HCT116 (cell line): ENCODE results near the gene NXN. TPM values are rescaled to one million over a fixed set of nuclear protein-coding genes. Genes with fewer than 3 reads are reported as not detected.

Source experiments
- ATAC-seq: fragments of 200-7000 bp; cut with Tn5 transposase; 2 replicates; pipeline ENCODE4 v1.9.1; 2020; ENCODE audit warnings: mild to moderate bottlenecking, moderate library complexity
- BruUV-seq: library from RNA; stranded (reverse); fragments of 400-500 nt; replicated peaks from 2 replicates; lab custom pipeline; 2021; lab: Mats Ljungman, UMichigan
- CTCF ChIA-PET: fragments of 300-600 bp; sonication (Branson Sonifier 250); formaldehyde crosslinking; loops from one replicate; lab custom pipeline; 2021; ENCODE audit warnings: antibody characterized with exemption; lab: Charles Lee
- POLR2A ChIA-PET: fragments of 300-600, 350-600 bp; sonication (Branson Sonifier 250); formaldehyde crosslinking; loops from one replicate; lab custom pipeline; 2021; ENCODE audit warnings: antibody characterized with exemption; lab: Charles Lee
- RAD21 ChIA-PET, 2 experiments: fragments of 300-600 bp; sonication (Branson Sonifier 250); formaldehyde crosslinking; loops; one replicate each; lab custom pipeline; 2023; ENCODE audit warnings: low total read pairs in 2 of 2; ENCODE audit not compliant: uncharacterized antibody in 2 of 2, unreplicated experiment in 2 of 2, low non-redundant PET in 1 of 2; lab: Charles Lee
- DNase-seq: peaks from one replicate; pipeline ENCODE4 v3.0.0-alpha.2; 2010; ENCODE audit warnings: low read depth, low spot score
- H2AFZ ChIP-seq: fragments of 200-600 bp; shearing (Covaris generic), sonication (generic); 2 replicates; pipeline ENCODE4 v1.6.1; 2017; ENCODE audit warnings: low read depth, mixed run types, mixed read lengths, antibody characterized with exemption, low read length; ENCODE audit not compliant: poor library complexity, severe bottlenecking
- H3K27ac ChIP-seq: 2 replicates; pipeline ENCODE4 v1.5.1; 2012; ENCODE audit warnings: low read depth, low read length
- H3K27me3 ChIP-seq: fragments of 200-600 bp; sonication (generic); 2 replicates; pipeline ENCODE4 v1.6.1; 2016; ENCODE audit warnings: mixed run types, low read length, mixed read lengths; ENCODE audit not compliant: insufficient read depth
- H3K36me3 ChIP-seq, 2 experiments: fragments of 200-500 bp in 1 of 2; fragments of 200-600 bp in 1 of 2; sonication (Bioruptor generic) in 1 of 2; sonication (generic) in 1 of 2; 2 replicates each; pipeline versions ENCODE4 v1.5.1 to v1.6.1; 2014 to 2016; ENCODE audit warnings: low read length in 2 of 2, inconsistent platforms in 1 of 2, mixed read lengths in 1 of 2, mixed run types in 1 of 2; ENCODE audit not compliant: insufficient read depth in 2 of 2, control insufficient read depth in 1 of 2
- H3K4me1 ChIP-seq, 2 experiments: fragments of 200-600 bp in 1 of 2; sonication (generic) in 1 of 2; 2 replicates each; pipeline versions ENCODE4 v1.5.1 to v1.6.1; 2012 to 2017; ENCODE audit warnings: low read length in 2 of 2, inconsistent platforms in 1 of 2, mild to moderate bottlenecking in 1 of 2, mixed read lengths in 1 of 2, mixed run types in 1 of 2, moderate library complexity in 1 of 2; ENCODE audit not compliant: insufficient read depth in 2 of 2, control insufficient read depth in 1 of 2
- H3K4me2 ChIP-seq: fragments of 200-600 bp; sonication (generic); 2 replicates; pipeline ENCODE4 v1.6.1; 2017; ENCODE audit warnings: mixed run types, low read length, mixed read lengths
- H3K4me3 ChIP-seq, 2 experiments: fragments of 200-600 bp in 1 of 2; sonication (generic) in 1 of 2; replicated peaks in 1 of 2; 2 replicates each; pipeline ENCODE4 v1.5.1; 2011 to 2016; ENCODE audit warnings: low read length in 2 of 2, control low read depth in 1 of 2, low read depth in 1 of 2, mild to moderate bottlenecking in 1 of 2, mixed read lengths in 1 of 2, mixed run types in 1 of 2
- H3K79me2 ChIP-seq: fragments of 200-600 bp; sonication (generic); 2 replicates; pipeline ENCODE4 v1.6.1; 2017; ENCODE audit warnings: mild to moderate bottlenecking, mixed run types, low read length, moderate library complexity, mixed read lengths; ENCODE audit not compliant: insufficient read depth
- H3K9ac ChIP-seq: fragments of 200-600 bp; sonication (generic); 2 replicates; pipeline ENCODE4 v1.6.1; 2016; ENCODE audit warnings: low read length, mixed read lengths
- H3K9me2 ChIP-seq: fragments of 200-600 bp; sonication (generic), shearing (Covaris generic); 2 replicates; pipeline ENCODE4 v1.6.1; 2017; ENCODE audit warnings: mixed run types, mild to moderate bottlenecking, moderate library complexity; ENCODE audit not compliant: insufficient read depth
- H3K9me3 ChIP-seq, 2 experiments: fragments of 200-500 bp in 1 of 2; fragments of 200-600 bp in 1 of 2; sonication (Bioruptor generic) in 1 of 2; sonication (generic) in 1 of 2; 2 replicates each; pipeline ENCODE4 v1.6.1; 2014 to 2017; ENCODE audit warnings: low read length in 2 of 2, mixed read lengths in 2 of 2, inconsistent platforms in 1 of 2, low read depth in 1 of 2, mild to moderate bottlenecking in 1 of 2, mixed run types in 1 of 2, moderate library complexity in 1 of 2; ENCODE audit not compliant: control insufficient read depth in 1 of 2, insufficient read depth in 1 of 2
- H4K20me1 ChIP-seq: fragments of 200-600 bp; sonication (generic), shearing (Covaris generic); 2 replicates; pipeline ENCODE4 v1.6.1; 2017; ENCODE audit warnings: mixed run types, mild to moderate bottlenecking, moderate library complexity; ENCODE audit not compliant: insufficient read depth
- ATF3 ChIP-seq: IDR thresholded peaks from 2 replicates; pipeline ENCODE4 v1.6.1; 2012
- CBX3 ChIP-seq: IDR thresholded peaks from 2 replicates; pipeline ENCODE4 v1.6.1; 2012; ENCODE audit warnings: low read depth
- EGR1 ChIP-seq: IDR thresholded peaks from 2 replicates; pipeline ENCODE4 v1.6.1; 2012; ENCODE audit warnings: low read depth
- FOSL1 ChIP-seq: IDR thresholded peaks from 2 replicates; pipeline ENCODE4 v1.6.1; 2012; ENCODE audit warnings: low read depth
- JUND ChIP-seq: IDR thresholded peaks from 2 replicates; pipeline ENCODE4 v1.6.1; 2012
- MAX ChIP-seq: IDR thresholded peaks from 2 replicates; pipeline ENCODE4 v1.6.1; 2012
- POLR2A ChIP-seq: IDR thresholded peaks from 2 replicates; pipeline ENCODE4 v1.7.0; 2011; ENCODE audit warnings: borderline replicate concordance; ENCODE audit not compliant: insufficient read depth, insufficient read length; ENCODE audit errors: extremely low read depth
- RAD21 ChIP-seq: IDR thresholded peaks from 2 replicates; pipeline ENCODE4 v1.6.1; 2012; ENCODE audit warnings: low read depth, mild to moderate bottlenecking
- SRF ChIP-seq: IDR thresholded peaks from 2 replicates; pipeline ENCODE4 v1.6.1; 2012; ENCODE audit warnings: low read depth
- TCF7L2 ChIP-seq: IDR thresholded peaks from 2 replicates; pipeline ENCODE4 v1.7.0; 2011; ENCODE audit warnings: borderline replicate concordance, inconsistent platforms; ENCODE audit not compliant: insufficient read depth, insufficient read length; ENCODE audit errors: extremely low read depth
- ZFX ChIP-seq: fragments of 450-650 bp; IDR thresholded peaks from 2 replicates; pipeline ENCODE4 v1.6.1; 2017
- intact Hi-C: fragments of 100-400 bp; cut with micrococcal nuclease; formaldehyde crosslinking; loops from 2 replicates; pipeline ENCODE4 v1.10.0; 2022
- total RNA-seq: library from RNA; stranded (reverse); gene quantifications from one replicate; pipeline ENCODE4 v1.2.1, GENCODE V29; 2021; ENCODE audit not compliant: unreplicated experiment
- TF ChIP-seq, protein P1 (sequence below), 3 experiments: fragments of 200-600 bp in 1 of 3; sonication (generic) in 1 of 3; IDR thresholded peaks in 2 of 3; conservative IDR thresholded peaks in 1 of 3; 2 replicates each; pipeline ENCODE4 v1.5.1; 2012 to 2017; ENCODE audit warnings: low read depth in 2 of 3, low read length in 2 of 3, antibody characterized with exemption in 1 of 3, borderline replicate concordance in 1 of 3, control low read depth in 1 of 3, mild to moderate bottlenecking in 1 of 3, mixed read lengths in 1 of 3, mixed run types in 1 of 3, moderate library complexity in 1 of 3; ENCODE audit not compliant: insufficient read depth in 1 of 3

Gene NXN
- total RNA-seq, 1 experiment from 2014 or later: 83.7 TPM

GRCh38 chr17:981292-981658 is 1.7 kb upstream of the NXN start:
- H4K20me1 ChIP-seq: no peaks in the 10 kb centered on the region
- POLR2A ChIA-PET: interaction anchor here (0.7 to 1.9 kb wide), 5 partner anchors 71 to 244 kb away, joined by 3 to 9 read pairs (median 3); no protein-coding TSS in a partner anchor
- CTCF ChIA-PET: interaction anchor here (0.6 to 3.9 kb wide), 27 partner anchors 9 to 569 kb away, joined by 3 to 87 read pairs (median 4); partner anchors contain the start of genes GEMIN4, GLOD4, MRM3 and TIMM22
- intact Hi-C loops: loop anchor here (1.0 to 5.0 kb wide), 3 partner anchors 187 to 569 kb away; partner anchors contain the start of gene VPS53
- DNase-seq (no peak), ATAC-seq (no peak)
- peaks cover 13 to 38% of the 10 kb centered on the region in 2 experiments; a peak in 3 of 4 replicates for H3K4me1 ChIP-seq
- RAD21 ChIA-PET: interaction anchor here (0.5 to 2.5 kb wide), 17 partner anchors 15 to 275 kb away, joined by 3 to 16 read pairs (median 3); partner anchors contain the start of genes GLOD4 (in 2 of the 2), MRM3 (in 2 of the 2) and TIMM22 (in 1 of the 2)
- peaks cover 26% of the 10 kb centered on the region for H3K79me2 ChIP-seq
- BruUV-seq: no TSS peak
- H3K27ac ChIP-seq: no peak overlapping the region
- no peaks in the 10 kb centered on the region for H3K9me3 ChIP-seq
- no peaks in the 10 kb centered on the region for H3K9me2 ChIP-seq
- H2AFZ ChIP-seq: peak overlapping the region; percentile 59
- no peak overlapping the region for H3K9ac ChIP-seq
- peak overlapping the region; percentile 82 for H3K4me2 ChIP-seq
- H3K36me3 ChIP-seq: no peaks in the 10 kb centered on the region
- TF ChIP-seq SRF (no peak), RAD21 (no peak), MAX (no peak), TCF7L2 (no peak), CBX3 (no peak), JUND (no peak), ATF3 (no peak), ZFX (no peak), EGR1 (no peak), FOSL1 (no peak), POLR2A (no peak)
- TF ChIP-seq, protein P1, sequence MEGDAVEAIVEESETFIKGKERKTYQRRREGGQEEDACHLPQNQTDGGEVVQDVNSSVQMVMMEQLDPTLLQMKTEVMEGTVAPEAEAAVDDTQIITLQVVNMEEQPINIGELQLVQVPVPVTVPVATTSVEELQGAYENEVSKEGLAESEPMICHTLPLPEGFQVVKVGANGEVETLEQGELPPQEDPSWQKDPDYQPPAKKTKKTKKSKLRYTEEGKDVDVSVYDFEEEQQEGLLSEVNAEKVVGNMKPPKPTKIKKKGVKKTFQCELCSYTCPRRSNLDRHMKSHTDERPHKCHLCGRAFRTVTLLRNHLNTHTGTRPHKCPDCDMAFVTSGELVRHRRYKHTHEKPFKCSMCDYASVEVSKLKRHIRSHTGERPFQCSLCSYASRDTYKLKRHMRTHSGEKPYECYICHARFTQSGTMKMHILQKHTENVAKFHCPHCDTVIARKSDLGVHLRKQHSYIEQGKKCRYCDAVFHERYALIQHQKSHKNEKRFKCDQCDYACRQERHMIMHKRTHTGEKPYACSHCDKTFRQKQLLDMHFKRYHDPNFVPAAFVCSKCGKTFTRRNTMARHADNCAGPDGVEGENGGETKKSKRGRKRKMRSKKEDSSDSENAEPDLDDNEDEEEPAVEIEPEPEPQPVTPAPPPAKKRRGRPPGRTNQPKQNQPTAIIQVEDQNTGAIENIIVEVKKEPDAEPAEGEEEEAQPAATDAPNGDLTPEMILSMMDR (IDR thresholded peaks at IDR 0.05 in 2 of 3, conservative IDR thresholded peaks at IDR 0.05 in 1 of 3; ENCODE audit: borderline replicate concordance in 1 of 3, insufficient read depth in 1 of 3, low read depth in 2 of 3, low read length in 2 of 3): no peak
- TF ChIP-seq, all 23 proteins: peak for 0
- no peak overlapping the region; a peak in 1 of 4 replicates for H3K4me3 ChIP-seq
- H3K27me3 ChIP-seq: no peaks in the 10 kb centered on the region
